ENCODE results near the gene PTPRN2. TPM values are rescaled to one million over a fixed set of nuclear protein-coding genes. Genes with fewer than 3 reads are reported as not detected.
A peak's percentile ranks its signal among the peaks of the same experiment; 100 is the strongest.

PTPRN2 gene
- total RNA-seq, 4 donors from 2014 or later = 6.6 to 10.7 (median 8.2) TPM

DNA sequence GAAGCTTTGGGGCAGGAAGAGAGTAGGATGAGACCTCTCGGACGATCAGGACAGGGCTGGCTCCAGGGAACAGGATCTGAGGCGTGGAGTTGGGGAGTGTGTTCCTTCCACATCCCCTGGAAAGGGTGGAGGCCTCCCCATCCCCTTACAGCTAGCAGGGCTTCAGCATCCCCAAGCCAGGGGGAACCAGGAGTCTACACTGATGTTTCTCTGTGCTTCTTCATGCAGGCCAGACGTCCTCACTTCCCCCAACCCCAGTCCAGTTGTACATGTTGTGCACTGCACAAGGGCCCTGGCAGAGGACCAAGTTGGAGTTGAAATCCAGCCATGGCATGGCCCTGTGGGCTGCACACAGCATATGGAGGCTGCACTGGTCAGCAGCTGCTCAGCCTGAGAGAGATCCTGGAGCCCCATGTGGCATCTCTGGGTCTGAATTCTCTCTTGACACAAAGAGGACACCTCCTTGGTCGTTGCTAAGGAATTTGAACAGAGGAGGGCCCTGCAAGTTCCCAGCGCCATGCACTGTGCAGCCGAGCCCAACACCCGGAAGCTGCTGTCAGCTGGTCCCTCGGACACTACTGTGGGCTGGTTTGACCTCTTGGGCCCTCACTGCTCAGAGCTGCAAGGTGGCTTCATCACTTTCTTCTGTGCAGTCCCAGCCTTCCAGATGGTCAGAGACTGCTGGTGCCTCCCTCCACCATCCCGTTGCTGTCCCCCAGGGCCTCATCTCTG, 1069.7 kb downstream of the PTPRN2 start:
- no peaks in the 10 kb centered on the region for H3K27me3 ChIP-seq

DNA sequence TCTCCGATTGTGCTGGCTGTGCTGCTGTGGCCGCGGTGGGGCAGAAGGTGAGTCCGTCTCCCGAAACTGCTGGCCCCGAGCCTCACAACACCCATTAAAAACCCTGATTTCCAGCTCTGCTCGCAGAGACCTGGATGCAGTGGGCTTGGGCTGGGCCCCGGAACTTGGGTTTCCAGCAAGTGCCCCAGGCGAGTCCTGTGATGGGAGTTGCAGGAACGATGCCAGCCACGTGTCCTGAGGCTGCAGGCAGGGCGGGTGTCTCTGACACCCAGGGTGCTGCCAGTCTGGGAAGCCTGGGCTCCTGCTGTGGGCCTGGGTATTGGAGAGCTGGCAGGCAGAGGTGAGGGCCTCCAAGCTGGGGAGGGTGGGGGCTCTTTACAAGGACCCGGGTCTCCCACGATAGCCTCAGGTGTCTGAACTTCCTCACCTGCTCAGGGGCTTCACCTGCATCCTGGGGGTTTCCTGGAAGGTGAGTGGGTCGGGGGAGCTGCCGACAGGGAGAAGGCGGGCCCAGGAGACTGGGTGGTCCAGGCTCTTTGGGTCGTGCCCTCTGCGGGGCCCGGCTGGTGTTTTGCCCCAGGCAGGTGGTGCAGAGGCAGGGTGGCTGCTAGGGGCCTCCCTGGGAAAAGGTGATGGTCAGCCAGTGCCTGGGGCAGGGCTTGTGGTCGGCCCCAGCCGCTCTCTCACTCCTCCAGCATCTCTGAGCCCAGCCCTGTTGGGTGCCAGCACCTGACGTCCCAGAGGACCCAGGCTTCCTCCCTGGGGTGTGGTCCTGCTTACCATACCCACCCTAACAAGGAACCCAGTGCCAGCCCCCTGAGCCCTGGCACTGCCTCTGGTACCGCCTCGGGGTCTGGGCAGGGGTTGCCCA, 1070.5 kb downstream of the PTPRN2 start:
- Histone ChIP-seq H3K4me3 (no peak overlapping the region), H3K4me1 (no peaks in the 10 kb centered on the region), H3K27me3 (no peaks in the 10 kb centered on the region), H3K36me3 (no peaks in the 10 kb centered on the region), H3K27ac (no peak overlapping the region), H3K9me3 (peaks cover 0 to 6% (median 0%) of the 10 kb centered on the region in 4 donors)
- peak in 1 of 2 donors; percentile 10 for DNase-seq (ENCODE audit: low spot score in 2 of 2)
- TF ChIP-seq, protein P1, sequence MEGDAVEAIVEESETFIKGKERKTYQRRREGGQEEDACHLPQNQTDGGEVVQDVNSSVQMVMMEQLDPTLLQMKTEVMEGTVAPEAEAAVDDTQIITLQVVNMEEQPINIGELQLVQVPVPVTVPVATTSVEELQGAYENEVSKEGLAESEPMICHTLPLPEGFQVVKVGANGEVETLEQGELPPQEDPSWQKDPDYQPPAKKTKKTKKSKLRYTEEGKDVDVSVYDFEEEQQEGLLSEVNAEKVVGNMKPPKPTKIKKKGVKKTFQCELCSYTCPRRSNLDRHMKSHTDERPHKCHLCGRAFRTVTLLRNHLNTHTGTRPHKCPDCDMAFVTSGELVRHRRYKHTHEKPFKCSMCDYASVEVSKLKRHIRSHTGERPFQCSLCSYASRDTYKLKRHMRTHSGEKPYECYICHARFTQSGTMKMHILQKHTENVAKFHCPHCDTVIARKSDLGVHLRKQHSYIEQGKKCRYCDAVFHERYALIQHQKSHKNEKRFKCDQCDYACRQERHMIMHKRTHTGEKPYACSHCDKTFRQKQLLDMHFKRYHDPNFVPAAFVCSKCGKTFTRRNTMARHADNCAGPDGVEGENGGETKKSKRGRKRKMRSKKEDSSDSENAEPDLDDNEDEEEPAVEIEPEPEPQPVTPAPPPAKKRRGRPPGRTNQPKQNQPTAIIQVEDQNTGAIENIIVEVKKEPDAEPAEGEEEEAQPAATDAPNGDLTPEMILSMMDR (IDR thresholded peaks at IDR 0.05) = no peak
- no peak for TF ChIP-seq EP300 (IDR thresholded peaks at IDR 0.05)
- TF ChIP-seq POLR2A (IDR thresholded peaks at IDR 0.05) = no peak
- WGBS, 2 donors = 84% methylated on average over 19 to 22 of the region's 25 CpGs

More for the DNA sequence above, 1069.7 kb downstream of the PTPRN2 start:
- Histone ChIP-seq H3K4me1 (no peaks in the 10 kb centered on the region), H3K4me3 (no peak overlapping the region), H3K36me3 (no peaks in the 10 kb centered on the region), H3K9me3 (peaks cover 0 to 7% (median 0%) of the 10 kb centered on the region in 4 donors), H3K27ac (no peak overlapping the region)
- DNase-seq (ENCODE audit: low spot score in 2 of 2) = peak in 1 of 2 donors; percentile 1
- TF ChIP-seq EP300 (IDR thresholded peaks at IDR 0.05) (no peak), POLR2A (IDR thresholded peaks at IDR 0.05) (no peak)
- TF ChIP-seq, protein P1 (IDR thresholded peaks at IDR 0.05) = no peak
- WGBS, 2 donors = 66 to 68% methylated on average over 10 of the region's 10 CpGs

DNA sequence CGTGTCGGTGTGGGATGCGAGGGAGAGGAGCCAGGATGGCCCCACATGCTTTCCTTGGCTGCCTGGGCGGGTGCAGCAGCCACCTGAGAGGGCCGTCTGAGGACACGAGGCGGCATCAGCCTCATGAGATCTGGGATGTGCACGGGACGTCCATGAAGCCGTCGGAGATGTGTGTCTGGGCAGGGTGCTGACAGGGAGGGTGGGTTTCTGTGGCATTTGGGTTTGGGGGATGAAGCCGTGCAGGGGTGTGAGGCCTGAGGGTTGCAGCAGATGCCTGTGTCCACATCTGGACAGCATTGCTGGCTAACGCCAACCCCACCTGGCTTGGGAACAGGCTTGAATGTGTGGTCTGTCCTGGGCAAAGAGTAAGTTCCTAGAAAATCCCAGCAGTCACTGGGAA, 1071.3 kb downstream of the PTPRN2 start:
- WGBS, 2 donors = 74 to 84% methylated on average over 13 of the region's 13 CpGs
- Histone ChIP-seq H3K4me1 (no peaks in the 10 kb centered on the region), H3K36me3 (no peaks in the 10 kb centered on the region), H3K4me3 (no peak overlapping the region), H3K27me3 (no peaks in the 10 kb centered on the region), H3K27ac (no peak overlapping the region), H3K9me3 (peaks cover 0 to 4% (median 0%) of the 10 kb centered on the region in 4 donors)
- no peak for DNase-seq (ENCODE audit: low spot score in 2 of 2)
- no peak for TF ChIP-seq POLR2A (IDR thresholded peaks at IDR 0.05)
- no peak for TF ChIP-seq EP300 (IDR thresholded peaks at IDR 0.05)
- TF ChIP-seq, protein P1 (IDR thresholded peaks at IDR 0.05) = no peak

DNA sequence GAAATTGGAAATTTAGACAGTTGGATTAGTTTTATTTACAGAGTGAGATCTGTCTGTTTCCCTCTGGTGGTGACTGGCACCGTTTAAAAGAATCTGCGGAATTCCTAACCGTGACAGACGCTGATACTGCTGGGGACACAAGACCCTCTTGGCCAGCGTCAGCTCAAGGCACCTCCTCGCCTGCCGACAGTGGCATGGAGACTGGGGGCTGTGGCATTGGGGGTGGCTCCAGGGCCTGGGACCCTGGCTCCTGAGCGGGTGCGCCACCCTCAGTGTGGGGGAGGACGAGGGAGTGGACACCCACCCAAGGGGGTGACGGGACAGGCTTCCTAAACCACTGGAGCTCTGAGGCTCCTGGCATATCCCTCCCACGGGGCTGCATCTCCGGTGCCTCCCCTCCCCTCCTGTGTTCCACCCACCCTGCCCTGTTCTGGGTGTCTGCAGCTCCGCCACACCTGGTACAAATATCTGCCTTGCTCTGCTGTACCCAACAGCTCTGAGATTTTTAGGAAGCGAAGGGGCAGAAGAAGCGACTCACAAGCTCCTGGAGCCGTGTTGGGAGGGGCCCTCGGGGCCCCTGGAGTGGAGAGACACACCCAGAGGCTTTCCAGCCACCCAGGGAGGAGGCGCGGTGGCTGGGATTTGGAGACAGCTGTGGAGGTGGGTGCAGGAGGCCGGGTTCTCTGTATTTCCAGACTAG, 1072.1 kb downstream of the PTPRN2 start:
- TF ChIP-seq, protein P1 (IDR thresholded peaks at IDR 0.05) = no peak
- TF ChIP-seq POLR2A (IDR thresholded peaks at IDR 0.05) (no peak), EP300 (IDR thresholded peaks at IDR 0.05) (no peak)
- 60 to 66% methylated on average over 20 to 21 of the region's 21 CpGs for WGBS, 2 donors
- Histone ChIP-seq H3K9me3 (peaks cover 0 to 4% (median 0%) of the 10 kb centered on the region in 4 donors), H3K36me3 (no peaks in the 10 kb centered on the region), H3K27ac (no peak overlapping the region), H3K4me1 (no peaks in the 10 kb centered on the region), H3K4me3 (no peak overlapping the region), H3K27me3 (no peaks in the 10 kb centered on the region)
- no peak for DNase-seq (ENCODE audit: low spot score in 2 of 2)
